AG10803 (cell line): ENCODE measurements around the gene TM9SF2.

Experiments
- DNase-seq: peaks from one replicate; pipeline ENCODE4 v3.0.0; 2010; ENCODE audit warnings: low read depth
- H3K4me3 ChIP-seq: 2 replicates; pipeline ENCODE4 v1.5.1; 2011; ENCODE audit warnings: mild to moderate bottlenecking, low read length, control low read depth
- TF ChIP-seq, protein P1 (sequence below): conservative IDR thresholded peaks from 2 replicates; pipeline ENCODE4 v1.5.1; 2011; ENCODE audit warnings: mild to moderate bottlenecking, low read length, control low read depth, inconsistent platforms

Gene TM9SF2

GRCh38 chr13:99507054-99507453 is 5.8 kb downstream of the TM9SF2 start:
- TF ChIP-seq, protein P1, sequence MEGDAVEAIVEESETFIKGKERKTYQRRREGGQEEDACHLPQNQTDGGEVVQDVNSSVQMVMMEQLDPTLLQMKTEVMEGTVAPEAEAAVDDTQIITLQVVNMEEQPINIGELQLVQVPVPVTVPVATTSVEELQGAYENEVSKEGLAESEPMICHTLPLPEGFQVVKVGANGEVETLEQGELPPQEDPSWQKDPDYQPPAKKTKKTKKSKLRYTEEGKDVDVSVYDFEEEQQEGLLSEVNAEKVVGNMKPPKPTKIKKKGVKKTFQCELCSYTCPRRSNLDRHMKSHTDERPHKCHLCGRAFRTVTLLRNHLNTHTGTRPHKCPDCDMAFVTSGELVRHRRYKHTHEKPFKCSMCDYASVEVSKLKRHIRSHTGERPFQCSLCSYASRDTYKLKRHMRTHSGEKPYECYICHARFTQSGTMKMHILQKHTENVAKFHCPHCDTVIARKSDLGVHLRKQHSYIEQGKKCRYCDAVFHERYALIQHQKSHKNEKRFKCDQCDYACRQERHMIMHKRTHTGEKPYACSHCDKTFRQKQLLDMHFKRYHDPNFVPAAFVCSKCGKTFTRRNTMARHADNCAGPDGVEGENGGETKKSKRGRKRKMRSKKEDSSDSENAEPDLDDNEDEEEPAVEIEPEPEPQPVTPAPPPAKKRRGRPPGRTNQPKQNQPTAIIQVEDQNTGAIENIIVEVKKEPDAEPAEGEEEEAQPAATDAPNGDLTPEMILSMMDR = no peak
- DNase-seq = no peak
- no peak overlapping the region for H3K4me3 ChIP-seq

DNA sequence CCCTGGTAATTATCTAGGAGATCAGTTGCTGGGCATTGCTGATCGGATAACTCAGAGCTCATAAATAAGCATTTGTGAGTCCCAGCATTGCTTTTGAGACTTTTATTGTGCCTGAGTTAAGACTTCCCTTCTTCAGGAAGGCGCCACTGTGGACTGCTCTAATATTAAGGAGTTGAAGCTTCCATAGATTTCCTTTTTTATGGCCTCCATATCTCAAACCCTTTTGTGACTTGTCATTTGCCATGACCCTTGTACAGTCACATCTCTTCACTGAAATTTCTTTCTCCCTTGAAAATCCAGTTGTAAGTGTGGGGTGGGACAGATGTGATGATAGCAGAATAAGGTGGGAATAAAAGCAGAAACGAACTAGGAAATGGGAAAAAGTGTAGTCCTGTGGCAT is 6.3 kb downstream of the TM9SF2 start:
- no peak for DNase-seq
- TF ChIP-seq, protein P1 = no peak
- no peak overlapping the region for H3K4me3 ChIP-seq

GRCh38 chr13:99507986-99508385 is 6.7 kb downstream of the TM9SF2 start:
- TF ChIP-seq, protein P1 = no peak
- H3K4me3 ChIP-seq = no peak overlapping the region
- no peak for DNase-seq

DNA sequence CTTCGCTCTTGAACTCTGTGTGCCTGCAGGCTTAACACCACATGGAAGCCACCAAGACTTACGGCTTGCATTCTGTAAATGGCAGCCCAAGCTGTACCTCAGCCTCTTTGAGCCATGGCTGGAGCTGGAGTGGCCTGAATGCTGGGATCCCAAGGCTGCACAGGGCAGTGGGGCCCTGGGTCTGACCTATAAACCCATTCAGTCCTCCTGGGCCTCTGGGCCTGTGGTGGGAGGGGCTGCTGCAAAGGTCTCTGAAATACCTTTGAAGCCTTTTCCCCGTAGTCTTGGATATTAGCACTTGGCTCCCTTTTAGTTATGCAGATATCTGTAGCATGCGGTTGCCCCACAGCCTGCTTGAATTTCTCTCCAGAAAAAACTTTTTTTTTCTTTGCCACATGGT is 8.2 kb downstream of the TM9SF2 start:
- DNase-seq = no peak
- H3K4me3 ChIP-seq = no peak overlapping the region
- TF ChIP-seq, protein P1 = no peak

- H3K4me3 ChIP-seq = no peak overlapping the region
- DNase-seq = no peak
- TF ChIP-seq, protein P1 = no peak
These were observed 13.5 kb downstream of the TM9SF2 start for GRCh38 chr13:99514801-99515200.

DNA sequence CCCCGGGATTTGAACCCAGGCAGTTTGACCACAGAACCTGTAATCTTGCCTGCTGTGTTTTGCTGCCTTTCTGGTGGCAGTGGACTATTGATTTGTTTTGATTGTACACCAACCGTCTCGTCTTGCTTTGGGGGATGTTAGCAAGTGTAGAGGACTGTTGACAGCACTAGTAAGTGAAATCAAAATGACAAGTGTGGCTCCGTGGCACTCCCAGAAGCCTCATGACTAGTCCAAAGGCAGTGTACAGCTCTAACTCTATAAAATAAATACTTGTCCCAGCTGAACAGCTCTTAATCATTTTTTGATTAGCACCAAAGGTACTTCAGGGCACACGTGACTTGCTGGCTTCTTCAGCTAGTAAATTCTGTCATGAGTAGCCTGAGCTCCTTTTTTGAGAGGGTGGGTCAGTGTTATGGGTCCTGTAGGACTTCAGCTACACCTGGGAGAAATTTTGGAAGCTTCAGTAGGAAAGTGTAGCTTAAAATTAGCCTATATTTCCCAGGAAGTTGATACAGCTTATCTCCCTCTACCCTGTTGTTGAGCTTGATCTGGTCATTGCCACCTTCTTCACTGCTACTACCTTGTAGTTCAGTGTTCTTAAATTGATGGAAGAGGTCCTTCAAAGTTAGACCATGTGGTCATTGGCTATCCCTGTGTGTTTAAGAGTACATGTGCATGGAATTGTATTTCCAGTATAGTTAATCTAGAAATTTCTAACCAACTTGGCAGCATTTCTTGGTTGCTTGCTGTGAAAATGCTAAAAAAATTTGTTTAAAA is 15.1 kb downstream of the TM9SF2 start:
- H3K4me3 ChIP-seq = no peak overlapping the region
- DNase-seq = no peak
- TF ChIP-seq, protein P1 = no peak

GRCh38 chr13:99517577-99517976 is 16.3 kb downstream of the TM9SF2 start:
- TF ChIP-seq, protein P1 = no peak
- no peak for DNase-seq
- H3K4me3 ChIP-seq = no peak overlapping the region
